GM21381 (cell line): ENCODE data around the gene MYH9.
"Not testable (repeated sequence)": the region's sequence is repeated elsewhere in the genome, so short reads cannot be mapped to it uniquely, and the experiment has no call there.

Source experiments
- ATAC-seq: cut with Tn5 transposase; IDR thresholded peaks from one replicate; pipeline ENCODE4 v1.9.1; 2021; ENCODE audit warnings: mild to moderate bottlenecking, moderate library complexity; ENCODE audit not compliant: unreplicated experiment

MYH9 gene

DNA sequence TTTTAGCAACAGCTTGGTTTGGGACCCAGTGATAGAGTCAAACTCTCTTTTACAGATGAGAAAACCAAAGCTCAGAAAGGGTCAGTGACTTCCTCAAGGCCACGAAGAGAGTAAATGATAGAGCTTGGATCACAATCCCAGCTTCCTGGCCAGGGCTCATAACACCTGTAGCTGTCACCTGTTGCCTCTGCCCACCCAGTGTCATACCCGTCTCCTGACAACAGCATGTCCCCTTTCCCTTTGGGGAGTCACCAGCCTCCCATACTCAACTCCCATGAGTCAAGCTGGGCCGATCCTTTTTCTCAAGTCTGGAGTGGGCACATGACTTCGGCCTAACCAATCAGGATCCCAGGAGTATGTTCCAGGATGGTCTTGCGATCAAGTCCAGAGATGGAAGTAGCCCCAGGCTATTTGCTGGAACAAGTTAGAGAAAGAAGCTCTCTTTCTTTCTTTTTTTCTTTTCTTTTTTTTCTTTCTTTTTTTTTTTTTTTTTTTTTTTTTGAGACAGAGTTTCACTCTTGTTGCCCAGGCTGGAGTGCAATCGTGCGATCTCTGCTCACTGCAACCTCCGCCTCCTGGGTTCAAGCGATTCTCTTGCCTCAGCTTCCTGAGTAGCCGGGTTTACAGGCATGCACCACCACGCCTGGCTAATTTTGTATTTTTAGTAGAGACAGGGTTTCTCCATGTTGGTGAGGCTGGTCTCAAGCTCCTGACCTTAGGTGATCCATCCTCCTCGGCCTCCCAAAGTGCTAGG is 27.8 kb upstream of the MYH9 start:
- no peak for ATAC-seq

DNA sequence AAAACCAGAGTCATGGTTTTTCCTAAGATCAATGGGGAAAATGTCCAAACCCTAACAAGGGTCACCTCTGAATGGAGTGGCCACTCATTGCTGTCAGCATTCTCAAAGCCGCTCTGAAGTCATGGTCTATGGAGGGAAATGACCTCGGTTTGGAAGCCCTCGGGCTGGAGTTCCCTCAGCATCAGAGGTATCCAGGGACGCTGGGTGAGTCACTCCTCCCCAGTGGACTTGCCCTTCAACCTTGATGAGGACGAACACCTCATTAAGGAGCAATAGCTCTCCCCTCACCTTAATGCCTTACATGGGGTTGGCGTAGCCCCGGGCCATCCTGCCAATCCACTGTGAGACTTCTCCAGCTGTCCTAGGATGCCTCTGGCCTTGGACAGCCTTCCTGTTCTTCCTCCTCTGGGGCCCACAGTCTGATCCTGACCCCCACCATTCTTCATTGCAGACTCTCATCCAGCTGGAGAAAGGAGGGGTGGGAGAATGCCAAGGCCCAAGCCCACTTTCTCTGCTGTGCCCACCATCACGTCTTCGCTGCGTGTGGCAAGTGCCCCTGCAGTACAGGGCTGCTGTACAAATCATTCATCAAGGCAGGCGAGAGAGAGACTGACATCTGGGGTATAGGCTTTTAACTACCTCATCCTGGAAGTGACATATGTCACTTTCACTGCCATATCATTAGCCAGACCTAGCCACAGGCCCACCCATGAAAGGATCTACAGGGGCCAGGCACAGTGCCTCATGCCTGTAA is 25.4 kb upstream of the MYH9 start:
- ATAC-seq, result no peak

DNA sequence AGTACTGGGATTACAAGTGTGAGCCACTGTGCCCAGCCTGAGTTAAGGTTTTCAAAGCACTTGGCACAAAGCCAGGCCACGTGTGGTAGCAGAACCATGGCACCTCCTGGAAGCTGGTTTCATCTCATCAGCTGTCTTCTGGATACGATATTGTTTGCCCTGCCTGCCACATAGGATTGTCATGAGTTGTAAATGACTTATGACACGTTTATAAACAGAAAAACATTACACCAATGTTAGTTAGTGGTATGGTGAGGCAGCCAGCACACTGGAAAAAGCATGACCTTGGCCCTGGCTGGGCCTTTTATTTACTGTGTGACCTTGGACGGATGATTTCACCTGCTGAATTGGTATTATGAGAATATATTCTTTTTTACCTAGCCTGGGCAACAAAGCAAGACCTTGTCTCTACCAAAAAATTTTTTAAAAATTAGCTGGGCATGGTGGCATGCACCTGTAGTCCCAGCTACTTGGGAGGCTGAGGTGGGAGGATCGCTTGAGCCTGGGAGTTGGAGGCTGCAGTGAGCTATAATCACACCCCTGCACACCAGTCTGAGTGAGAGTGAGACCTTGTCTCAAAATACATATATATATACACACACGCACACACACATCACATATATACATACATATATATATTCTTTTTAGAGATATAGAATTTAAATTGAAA is 24.0 kb upstream of the MYH9 start:
- no peak for ATAC-seq

DNA sequence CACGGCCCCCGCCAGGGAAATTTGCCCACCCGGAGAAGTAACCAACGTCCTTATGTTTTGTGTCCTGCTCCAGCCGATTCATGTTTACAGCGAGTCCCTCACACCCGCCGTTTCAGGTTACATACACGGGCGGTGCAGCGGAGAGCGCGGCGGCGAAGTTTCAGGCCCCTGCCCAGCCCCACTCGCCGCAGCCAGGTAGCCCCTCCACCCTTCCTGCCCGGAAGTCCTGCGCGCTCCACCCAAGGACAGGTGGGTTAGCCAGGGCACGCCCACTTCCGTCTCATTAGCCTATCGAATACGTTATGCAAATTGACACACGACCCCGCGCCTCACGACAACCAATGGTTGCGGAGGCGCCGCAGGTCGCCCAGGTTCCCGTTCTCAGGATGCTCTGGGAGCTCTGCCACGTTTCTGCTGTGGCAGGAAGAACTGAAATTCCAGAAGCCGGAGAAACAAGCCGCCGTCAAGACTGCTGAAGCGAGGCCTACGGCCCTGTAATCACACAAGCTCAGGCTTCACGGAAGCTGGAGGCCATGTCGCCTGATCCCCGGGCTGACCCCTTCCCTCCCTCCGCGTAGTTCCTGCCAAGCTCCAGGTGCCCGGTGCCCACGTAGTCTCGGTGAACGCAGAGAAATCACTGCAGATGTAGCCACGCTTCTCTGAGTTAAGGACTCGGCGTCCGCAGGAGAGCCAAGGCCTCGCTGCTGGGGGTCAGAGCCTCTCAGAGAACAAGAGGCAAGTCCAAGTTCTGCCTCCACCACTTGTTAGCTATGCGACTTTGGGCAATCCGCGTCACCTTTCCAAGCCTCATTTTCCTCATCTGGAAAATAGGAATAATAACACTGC is 22.4 kb upstream of the MYH9 start:
- no peak for ATAC-seq

DNA sequence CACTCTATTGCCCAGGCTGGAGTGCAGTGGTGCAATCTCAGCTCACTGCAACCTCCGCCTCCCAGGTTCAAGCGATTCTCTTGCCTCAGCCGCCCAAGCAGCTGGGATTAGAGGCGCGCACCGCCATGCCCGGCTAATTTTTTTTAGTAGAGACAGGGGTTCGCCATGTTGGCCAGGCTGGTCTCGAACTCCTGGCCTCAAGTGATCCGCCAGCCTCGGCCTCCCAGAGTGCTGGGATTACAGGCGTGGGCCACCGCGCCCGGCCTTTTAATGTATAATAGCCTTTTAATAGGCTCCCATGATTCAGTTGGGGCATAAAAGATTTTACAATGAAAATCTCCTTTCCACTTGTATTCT is 21.8 kb upstream of the MYH9 start:
- not testable (repeated sequence) for ATAC-seq

DNA sequence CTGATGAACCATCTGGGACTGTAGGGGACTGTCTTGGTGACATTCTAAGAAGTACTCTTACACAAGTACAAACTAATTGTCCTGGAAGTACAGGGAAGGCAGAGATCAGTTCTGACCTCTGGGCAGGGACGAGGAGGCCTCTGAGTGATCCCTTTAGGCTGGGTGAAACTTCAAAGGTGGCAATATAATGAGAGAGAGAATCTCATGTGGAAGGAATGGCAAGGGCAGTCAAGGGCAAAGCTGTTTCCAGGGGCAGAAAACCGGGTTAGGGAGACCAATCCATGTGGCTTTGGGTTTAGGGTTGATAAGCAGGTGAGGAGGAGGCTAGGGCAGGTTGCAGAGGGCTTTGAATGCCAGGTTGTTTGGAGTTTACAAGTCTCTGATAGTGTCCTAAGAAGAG is 21.3 kb upstream of the MYH9 start:
- no peak for ATAC-seq

DNA sequence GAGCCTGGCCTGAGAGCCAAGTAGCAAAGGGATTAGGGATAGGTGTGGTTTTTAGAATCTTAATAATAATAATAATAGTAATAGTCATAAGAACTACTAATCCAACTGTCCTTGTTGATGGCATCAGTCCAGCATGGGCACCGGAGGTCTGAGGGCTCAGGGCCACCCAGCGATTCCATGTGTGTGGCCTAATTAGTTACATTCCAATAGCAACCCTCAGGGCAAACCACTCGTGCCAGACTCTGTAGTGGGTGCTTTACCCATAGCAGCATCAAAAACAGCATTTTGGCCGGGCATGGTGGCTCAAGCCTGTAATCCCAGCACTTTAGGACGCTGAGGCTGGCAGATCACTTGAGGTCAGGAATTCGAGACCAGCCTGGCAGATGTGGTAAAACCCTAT is 19.0 kb upstream of the MYH9 start:
- ATAC-seq, result no peak

DNA sequence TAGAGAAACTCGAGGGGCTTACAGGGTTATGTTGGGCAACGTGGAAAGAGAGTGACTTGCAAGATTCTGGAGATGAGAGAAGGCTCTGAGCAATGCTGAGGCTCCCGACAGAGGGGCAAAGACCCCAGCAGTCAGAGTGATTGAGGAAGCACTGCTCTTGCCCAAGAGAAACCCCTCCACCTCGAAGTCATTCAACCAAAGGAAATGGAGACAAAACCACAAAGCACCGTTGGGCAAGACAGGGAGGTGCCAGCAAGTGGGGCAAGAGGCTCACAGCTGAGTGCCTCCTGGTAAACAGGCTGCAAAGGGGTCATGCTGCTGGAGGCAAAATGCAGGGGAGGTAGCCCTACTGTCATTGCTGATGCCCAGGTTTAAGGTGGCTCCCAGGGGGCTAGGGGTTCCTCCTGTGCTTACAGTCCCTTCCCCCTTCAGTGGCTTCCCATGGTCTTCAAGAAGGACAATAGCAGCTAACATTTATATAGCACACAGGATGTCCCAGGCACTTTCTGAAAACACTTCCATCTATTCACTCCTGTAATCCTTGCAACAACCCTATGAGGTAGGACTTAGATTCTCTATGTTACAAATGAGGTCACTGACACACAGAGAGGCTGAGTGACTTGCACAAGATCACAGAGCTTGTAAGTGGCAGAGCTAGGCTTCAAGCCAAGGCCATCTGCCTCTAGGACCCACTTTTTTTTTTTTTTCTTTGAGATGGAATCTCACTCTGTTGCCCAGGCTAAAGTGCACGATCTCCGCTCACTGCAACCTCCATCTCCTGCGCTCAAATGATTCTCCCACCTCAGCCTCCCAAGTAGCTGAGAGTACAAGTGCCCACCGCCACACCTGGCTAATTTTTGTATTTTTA is 18.1 kb upstream of the MYH9 start:
- no peak for ATAC-seq

DNA sequence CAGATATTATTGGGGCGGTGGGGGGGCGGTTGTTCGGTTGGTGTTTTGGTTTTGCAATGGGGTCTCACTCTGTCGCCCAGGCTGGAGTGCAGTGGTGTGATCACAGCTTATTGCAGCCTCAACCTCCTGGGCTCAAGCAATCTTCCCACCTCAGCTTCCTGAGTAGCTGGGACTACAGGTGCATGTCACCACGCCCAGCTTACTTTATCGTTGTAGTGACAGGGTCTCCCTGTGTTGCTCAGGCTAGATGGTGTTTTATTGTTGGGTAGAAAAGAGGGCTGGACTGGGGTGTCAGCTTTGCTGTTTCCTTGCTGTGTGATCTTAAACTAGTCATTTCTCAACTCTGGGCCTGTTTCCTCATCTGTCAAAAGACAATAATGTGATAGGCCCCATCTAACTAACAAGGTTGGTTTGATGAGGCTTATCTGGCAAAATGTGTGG is 17.5 kb upstream of the MYH9 start:
- ATAC-seq, result no peak

DNA sequence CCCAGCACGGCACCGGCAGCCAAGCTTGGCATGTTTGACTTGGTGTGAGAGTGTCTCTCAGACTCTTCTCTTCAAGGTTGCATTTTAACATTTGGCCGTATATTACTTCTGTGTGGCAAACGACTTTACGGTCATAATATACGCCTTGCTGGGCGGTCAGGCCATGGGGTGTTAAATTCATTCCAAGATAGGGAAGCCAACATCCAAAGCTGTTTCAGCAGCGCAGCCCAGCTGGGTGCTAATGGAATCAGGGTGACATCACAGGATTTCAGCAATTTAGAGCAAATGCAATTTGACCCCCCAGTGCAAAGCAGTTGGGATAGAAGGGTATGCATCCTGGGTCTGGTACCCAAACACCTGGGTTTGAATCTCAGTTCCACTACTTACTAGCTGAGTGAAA is 16.7 kb upstream of the MYH9 start:
- no peak for ATAC-seq

DNA sequence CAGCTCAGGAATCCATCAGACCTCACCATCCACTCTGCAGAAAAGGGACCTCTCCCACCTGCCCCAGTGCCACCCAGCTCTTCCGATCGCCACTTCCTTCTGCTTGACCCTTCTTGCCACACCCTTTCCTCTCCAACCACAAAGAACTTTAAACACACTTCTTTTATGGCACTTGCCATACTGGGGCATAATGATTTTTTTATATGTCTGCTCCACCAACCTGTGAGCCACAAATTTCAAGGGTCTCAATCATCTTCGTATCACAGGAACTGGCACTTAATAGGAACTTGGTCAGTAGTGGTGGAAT is 11.7 kb upstream of the MYH9 start:
- ATAC-seq, result no peak

DNA sequence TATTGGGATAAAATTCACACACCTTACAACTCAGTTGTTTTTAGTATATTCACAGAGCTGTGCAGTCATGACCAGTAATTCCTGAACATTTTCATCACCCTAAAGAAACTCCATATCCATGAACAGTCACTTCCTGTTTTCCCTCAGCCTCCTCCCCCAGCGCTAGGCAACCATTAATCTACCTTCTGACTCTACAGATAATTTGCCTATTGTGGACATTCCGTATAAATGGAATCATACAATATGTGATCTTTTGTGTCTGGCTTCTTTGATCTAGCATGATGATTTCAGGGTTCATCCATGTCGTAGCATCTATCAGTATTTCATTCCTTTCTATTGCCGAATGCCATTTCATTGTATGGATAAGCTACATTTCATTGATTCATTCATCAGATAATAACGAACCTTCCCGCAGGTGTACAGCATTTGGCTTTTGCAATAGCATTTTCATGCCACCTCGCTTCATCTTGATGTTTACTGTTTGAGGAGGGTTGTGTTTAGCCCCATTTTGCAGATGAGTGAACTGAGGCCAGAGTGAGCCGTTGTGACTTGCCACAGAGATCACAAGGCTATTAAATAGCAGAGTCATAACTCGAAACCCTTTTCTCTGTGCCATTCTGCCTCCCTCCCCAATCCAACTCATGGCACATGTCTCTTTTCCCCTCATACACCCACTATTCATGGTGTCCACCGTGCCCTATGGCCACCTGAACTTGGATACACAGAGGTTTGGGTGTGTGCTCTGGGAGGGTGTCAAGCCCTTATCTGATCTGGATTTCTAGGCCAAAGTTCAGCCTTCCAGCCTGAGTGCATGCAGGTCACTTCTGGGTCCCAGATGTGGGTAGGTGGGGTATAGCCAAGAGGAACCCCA is 11.1 kb upstream of the MYH9 start:
- no peak for ATAC-seq

DNA sequence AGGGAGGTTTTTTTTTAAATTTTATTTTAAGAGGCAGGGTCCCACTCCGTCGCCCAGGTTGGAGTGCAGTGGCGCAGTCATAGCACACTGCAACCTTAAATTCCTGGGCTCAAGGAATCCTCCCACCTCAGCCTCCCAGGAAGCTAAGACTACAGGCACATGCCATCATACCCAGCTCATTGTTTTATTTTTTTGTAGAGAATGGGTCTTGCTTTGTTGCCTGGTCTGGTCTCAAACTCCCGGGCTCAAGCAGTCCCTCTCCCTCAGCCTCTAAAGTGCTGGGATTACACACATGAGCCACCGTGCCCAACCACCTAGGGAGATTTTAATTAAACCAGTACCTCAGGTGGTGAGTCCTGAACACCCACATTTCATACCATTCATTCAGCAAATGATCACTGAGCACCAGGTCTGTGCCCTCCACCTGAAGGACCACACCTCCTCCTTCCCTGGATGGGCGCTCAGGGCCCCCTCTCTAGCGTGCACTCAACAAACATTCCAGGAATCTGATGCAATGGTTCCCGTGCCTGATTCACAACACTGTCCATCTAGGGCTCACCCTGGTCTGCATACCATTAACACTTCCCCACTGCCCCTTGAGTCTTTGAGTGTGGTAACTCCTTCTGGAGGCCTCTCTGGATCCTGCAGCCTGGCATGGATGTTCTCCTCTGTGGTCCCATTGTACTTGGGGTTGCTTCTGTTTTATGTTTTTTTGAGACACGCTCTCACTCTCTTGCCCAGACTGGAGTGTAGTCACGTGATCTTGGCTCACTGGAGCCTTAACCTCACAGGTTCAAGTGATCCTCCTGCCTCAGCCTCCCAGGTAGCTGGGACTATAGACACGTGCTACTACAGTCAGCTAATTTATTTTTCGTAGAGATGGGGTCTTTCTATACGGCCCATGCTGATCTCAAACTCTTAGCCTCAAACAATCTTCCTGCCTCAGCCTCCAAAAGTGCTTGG is 9.6 kb upstream of the MYH9 start:
- ATAC-seq, result no peak

DNA sequence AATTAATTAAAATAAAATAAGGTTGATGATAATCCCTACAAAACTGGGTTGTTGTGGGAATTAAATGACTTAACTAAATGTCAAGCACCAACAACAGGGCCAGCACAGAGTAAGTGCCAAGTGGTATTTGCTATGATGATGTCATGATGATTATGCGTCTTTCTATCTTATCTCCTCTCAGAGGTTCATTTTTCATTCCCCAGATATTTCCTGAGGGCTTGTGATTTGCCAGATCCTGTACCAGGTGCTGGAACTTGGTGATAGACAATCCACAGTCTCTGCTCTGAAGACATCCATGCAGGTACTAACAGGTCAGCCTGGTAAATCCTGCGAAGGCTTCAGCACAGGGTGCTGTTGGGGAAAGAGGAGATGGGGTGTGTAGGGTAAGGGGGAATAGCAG is 8.1 kb upstream of the MYH9 start:
- ATAC-seq, result no peak

DNA sequence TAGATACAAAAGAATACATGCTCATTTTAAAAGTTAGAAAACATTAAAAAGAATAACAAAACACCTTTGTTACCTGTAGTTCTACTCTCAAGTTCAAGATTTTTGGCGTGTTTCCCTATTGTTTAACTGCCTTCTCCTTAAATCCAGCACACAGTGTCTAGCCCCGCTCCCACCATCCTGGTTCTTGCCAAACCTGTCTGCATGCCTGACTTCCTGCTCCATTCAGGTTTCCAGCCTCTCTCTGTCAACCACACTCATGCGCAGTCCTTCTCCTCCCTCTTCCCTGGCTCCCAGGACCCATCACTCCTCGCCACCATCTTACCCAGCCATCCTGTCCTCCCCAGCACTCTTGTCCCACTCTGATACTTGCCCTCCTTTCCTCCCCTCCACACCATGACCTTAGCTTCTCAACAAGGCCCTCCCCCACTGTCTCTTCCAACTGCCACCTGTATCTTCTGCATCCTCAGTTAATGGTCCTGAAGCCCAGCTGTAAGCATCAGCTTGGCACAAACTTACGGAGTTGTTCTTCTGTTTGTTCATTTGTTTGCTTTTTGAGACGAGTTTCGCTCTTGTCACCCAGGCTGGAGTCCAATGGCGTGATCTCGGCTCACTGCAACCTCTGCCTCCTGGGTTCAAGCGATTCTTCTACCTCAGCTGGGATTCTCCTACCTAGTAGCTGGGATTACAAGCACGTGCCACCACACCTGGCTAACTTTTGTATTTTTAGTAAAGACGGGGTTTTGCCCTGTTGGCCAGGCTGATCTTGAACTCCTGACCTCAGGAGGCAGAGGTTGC is 7.5 kb upstream of the MYH9 start:
- ATAC-seq, result no peak

DNA sequence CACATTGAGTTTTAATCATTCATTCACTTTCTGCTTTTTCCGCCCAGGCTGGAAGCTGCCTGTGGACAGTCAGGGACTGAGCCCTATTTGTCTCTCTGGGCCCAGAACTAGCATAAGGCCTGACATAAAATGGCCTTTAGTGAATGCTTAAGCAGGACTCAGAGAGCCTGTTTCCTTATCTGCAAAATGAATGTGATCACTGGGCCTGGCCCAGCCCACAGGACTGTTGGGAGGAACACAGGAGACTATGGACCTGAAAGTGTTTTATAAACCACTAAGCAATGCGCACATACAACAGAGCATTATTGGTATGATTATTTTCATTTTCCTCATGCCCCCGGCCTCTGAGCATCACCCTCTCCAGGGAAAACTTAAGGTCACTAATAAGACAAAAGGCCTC is 3.9 kb upstream of the MYH9 start:
- no peak for ATAC-seq

DNA sequence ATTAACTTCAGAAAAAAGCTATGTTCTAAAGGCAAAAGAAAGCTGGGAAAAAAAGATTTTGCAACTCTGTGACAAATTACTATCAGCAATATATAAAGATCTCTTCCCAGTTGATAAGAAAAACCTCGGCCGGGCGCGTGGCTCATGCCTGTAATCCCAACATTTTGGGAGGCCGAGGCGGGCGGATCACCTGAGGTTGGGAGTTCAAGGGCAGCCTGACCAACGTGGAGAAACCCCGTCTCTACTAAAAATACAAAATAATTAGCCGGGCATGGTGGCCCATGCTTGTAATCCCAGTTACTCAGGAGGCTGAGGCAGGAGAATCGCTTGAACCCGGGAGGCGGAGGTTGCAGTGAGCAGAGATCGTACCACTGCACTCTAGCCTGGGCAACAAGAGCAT is 1.4 kb upstream of the MYH9 start:
- ATAC-seq, result not testable (repeated sequence)

DNA sequence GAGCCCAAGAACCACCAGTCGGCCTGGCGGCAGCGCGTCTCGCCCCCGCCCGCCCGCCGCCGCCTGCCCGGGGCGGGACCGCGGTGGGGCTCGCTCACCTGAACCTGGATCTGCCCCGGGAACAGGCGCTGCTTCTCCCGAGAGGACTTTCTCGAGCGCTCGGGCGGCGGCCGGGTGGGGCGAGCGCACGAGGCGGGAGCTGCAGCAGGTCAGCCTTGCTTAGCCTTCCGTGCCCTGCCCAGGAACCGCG is 133 bp downstream of the MYH9 start:
- no peak for ATAC-seq
